Measurements from ENCODE around the gene OR5AU1.
"Not testable (repeated sequence)": the region's sequence is repeated elsewhere in the genome, so short reads cannot be mapped to it uniquely, and the experiment has no call there.

The OR5AU1 gene

DNA sequence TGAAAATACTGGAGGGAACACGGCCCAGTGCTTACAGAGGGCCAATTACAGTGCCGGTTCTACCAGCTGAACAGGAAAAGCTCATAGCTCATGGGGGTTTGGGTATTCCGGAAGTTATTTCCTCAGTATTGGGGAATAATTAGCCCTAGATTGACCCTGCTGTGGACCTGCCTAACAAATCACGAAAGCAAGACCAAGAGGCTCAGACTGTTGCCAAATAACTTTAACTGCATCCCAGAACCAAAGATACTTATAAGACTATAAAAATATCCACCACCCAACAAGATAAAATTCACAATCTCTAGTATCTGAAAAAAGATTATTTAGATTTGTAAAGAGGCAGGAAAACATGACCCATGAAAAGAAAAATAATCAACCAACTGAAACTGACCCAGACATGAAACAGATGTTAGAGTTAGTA is 8.0 kb upstream of the OR5AU1 start:
- no peak overlapping the region for H3K4me3 ChIP-seq (IDR thresholded peaks at IDR 0.05; ENCODE audit: insufficient read depth, low read depth, low read length)
- H3K27ac ChIP-seq: no peak overlapping the region
- H2AFZ ChIP-seq (ENCODE audit: low read depth): no peak overlapping the region
- no peak overlapping the region for H3K4me2 ChIP-seq
- no peaks in the 10 kb centered on the region for H4K20me1 ChIP-seq (ENCODE audit: insufficient read depth)
- TF ChIP-seq, protein P1, sequence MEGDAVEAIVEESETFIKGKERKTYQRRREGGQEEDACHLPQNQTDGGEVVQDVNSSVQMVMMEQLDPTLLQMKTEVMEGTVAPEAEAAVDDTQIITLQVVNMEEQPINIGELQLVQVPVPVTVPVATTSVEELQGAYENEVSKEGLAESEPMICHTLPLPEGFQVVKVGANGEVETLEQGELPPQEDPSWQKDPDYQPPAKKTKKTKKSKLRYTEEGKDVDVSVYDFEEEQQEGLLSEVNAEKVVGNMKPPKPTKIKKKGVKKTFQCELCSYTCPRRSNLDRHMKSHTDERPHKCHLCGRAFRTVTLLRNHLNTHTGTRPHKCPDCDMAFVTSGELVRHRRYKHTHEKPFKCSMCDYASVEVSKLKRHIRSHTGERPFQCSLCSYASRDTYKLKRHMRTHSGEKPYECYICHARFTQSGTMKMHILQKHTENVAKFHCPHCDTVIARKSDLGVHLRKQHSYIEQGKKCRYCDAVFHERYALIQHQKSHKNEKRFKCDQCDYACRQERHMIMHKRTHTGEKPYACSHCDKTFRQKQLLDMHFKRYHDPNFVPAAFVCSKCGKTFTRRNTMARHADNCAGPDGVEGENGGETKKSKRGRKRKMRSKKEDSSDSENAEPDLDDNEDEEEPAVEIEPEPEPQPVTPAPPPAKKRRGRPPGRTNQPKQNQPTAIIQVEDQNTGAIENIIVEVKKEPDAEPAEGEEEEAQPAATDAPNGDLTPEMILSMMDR (conservative IDR thresholded peaks at IDR 0.05; ENCODE audit: low read depth, low read length): no peak
- H3K36me3 ChIP-seq (ENCODE audit: insufficient read depth): no peaks in the 10 kb centered on the region
- H3K79me2 ChIP-seq (ENCODE audit: insufficient read depth, low read depth): no peaks in the 10 kb centered on the region
- peaks cover 4% of the 10 kb centered on the region for H3K4me1 ChIP-seq (ENCODE audit: low read depth, poor library complexity, severe bottlenecking)
- no peak overlapping the region for H3K9ac ChIP-seq
- no peaks in the 10 kb centered on the region for H3K27me3 ChIP-seq (ENCODE audit: insufficient read depth, low read depth)

DNA sequence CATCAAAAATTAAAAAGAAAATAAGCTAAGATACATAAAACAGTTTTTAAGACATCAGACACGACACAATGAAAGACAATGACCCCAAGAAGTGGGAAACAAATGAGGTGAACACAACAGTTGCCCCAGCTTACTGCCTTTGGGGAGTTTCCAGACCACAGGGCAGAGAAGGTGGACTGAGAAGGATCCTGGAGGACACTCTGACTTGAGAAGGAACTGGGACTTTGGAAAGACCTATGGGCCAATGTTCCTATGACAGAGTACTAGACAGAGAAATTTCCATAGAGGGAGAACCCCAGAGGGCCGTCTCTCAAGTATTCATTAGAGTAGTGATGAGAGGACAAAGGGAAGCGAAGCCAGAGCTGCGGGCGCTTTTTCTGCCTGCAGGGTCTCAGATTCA is 6.2 kb upstream of the OR5AU1 start:
- TF ChIP-seq, protein P1 (conservative IDR thresholded peaks at IDR 0.05; ENCODE audit: low read depth, low read length): no peak
- no peaks in the 10 kb centered on the region for H3K79me2 ChIP-seq (ENCODE audit: insufficient read depth, low read depth)
- H4K20me1 ChIP-seq (ENCODE audit: insufficient read depth): no peaks in the 10 kb centered on the region
- no peak overlapping the region for H3K4me3 ChIP-seq (IDR thresholded peaks at IDR 0.05; ENCODE audit: insufficient read depth, low read depth, low read length)
- no peak overlapping the region for H3K4me2 ChIP-seq
- H3K36me3 ChIP-seq (ENCODE audit: insufficient read depth): no peaks in the 10 kb centered on the region
- no peak overlapping the region for H3K27ac ChIP-seq
- H3K4me1 ChIP-seq (ENCODE audit: low read depth, poor library complexity, severe bottlenecking): peaks cover 4% of the 10 kb centered on the region
- H3K9ac ChIP-seq: no peak overlapping the region
- no peak overlapping the region for H2AFZ ChIP-seq (ENCODE audit: low read depth)
- no peaks in the 10 kb centered on the region for H3K27me3 ChIP-seq (ENCODE audit: insufficient read depth, low read depth)

DNA sequence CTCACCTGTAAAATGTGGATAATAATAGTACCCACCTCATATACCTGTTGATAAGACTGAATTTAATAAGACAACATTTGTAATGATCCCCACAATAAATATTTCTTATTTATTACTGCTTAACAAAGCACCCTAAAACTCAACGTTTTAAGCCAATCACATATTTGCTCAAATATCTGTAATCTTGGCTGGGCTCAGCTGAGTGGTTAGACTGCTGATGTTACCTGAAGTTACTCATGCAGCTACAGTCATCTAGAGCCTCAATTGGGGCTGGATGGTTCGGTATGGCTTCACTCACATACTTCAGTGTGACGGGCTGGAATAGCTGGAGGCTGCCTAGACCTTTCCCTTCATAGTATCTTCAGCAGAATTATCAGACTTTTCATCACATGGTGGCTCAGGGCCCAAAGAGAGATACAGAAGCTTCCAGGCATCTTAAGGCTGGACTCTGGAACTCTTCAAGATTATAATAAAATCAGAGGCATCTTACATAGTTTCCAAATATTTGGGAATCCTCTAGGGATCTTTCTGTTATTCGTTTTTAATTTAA is 4.3 kb upstream of the OR5AU1 start:
- Histone ChIP-seq H3K4me2 (no peak overlapping the region), H3K36me3 (ENCODE audit: insufficient read depth) (no peaks in the 10 kb centered on the region), H3K4me3 (IDR thresholded peaks at IDR 0.05; ENCODE audit: insufficient read depth, low read depth, low read length) (no peak overlapping the region), H3K27ac (no peak overlapping the region), H3K9ac (no peak overlapping the region), H3K79me2 (ENCODE audit: insufficient read depth, low read depth) (no peaks in the 10 kb centered on the region), H3K27me3 (ENCODE audit: insufficient read depth, low read depth) (no peaks in the 10 kb centered on the region), H2AFZ (ENCODE audit: low read depth) (no peak overlapping the region), H3K4me1 (ENCODE audit: low read depth, poor library complexity, severe bottlenecking) (peaks cover 2% of the 10 kb centered on the region), H4K20me1 (ENCODE audit: insufficient read depth) (no peaks in the 10 kb centered on the region)
- TF ChIP-seq, protein P1 (conservative IDR thresholded peaks at IDR 0.05; ENCODE audit: low read depth, low read length): no peak

DNA sequence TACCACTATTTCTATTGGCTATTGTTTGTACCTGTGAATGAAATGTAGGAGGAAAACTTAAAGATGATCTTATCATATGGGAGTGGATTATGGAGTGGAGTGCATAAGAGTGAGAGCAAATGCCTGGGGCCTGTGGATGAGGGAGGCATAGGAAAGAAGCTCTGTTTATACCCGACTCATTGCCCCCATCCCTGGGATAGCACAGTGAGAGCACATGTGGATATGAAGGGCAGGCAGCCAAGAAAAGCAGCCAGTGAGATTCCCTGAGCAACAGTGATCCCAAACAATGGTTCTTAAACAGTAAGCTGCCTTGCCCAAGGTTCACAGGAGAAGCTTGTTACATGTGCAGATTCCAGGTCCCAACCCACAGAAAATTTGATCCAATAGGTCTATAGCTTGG is 2.3 kb upstream of the OR5AU1 start:
- not testable (repeated sequence) for H3K27me3 ChIP-seq (ENCODE audit: insufficient read depth, low read depth); H3K4me2 ChIP-seq; H4K20me1 ChIP-seq (ENCODE audit: insufficient read depth); H3K4me3 ChIP-seq (IDR thresholded peaks at IDR 0.05; ENCODE audit: insufficient read depth, low read depth, low read length); H3K4me1 ChIP-seq (ENCODE audit: low read depth, poor library complexity, severe bottlenecking); H3K27ac ChIP-seq; H3K36me3 ChIP-seq (ENCODE audit: insufficient read depth); H3K9ac ChIP-seq; H2AFZ ChIP-seq (ENCODE audit: low read depth); H3K79me2 ChIP-seq (ENCODE audit: insufficient read depth, low read depth)

DNA sequence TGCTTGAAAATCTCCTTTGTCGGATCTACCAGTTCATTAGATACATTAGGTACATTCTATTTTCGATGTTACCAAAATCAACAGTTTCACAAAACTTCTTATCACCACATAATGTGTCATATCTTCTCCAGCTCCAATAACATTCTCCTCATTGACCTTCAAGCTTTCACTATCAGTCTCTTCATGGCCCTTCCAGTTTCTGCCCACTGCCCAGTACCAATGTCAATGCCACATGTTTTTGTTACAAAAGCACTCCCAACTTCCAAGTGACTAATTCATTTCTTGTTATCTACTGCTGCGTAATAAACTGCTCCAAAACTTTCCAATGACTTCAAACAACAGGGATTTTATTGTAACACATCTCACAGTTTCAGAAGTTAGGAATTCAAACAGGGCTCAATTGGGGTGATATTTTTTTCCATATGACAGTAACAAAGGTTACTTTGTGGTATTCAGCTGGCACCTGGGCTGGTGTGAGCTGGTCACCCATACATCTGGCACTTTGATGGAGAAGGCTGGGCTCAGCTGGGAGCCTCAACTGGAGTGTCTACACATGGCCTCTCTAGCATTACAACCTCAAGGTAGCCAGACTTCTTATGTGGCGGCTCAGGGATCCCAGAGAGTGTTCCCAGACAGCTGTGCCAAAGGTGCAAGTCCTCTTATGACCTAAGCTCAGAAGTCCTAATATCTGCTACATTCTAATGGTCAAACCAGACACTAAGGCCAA is 6.1 kb downstream of the OR5AU1 start:
- H3K79me2 ChIP-seq (ENCODE audit: insufficient read depth, low read depth): no peaks in the 10 kb centered on the region
- no peak overlapping the region for H3K9ac ChIP-seq
- H3K27ac ChIP-seq: no peak overlapping the region
- no peaks in the 10 kb centered on the region for H3K27me3 ChIP-seq (ENCODE audit: insufficient read depth, low read depth)
- no peak overlapping the region for H3K4me2 ChIP-seq
- H4K20me1 ChIP-seq (ENCODE audit: insufficient read depth): no peaks in the 10 kb centered on the region
- H3K4me3 ChIP-seq (IDR thresholded peaks at IDR 0.05; ENCODE audit: insufficient read depth, low read depth, low read length): no peak overlapping the region
- H3K4me1 ChIP-seq (ENCODE audit: low read depth, poor library complexity, severe bottlenecking): no peaks in the 10 kb centered on the region
- H2AFZ ChIP-seq (ENCODE audit: low read depth): no peak overlapping the region
- H3K36me3 ChIP-seq (ENCODE audit: insufficient read depth): no peaks in the 10 kb centered on the region
- TF ChIP-seq, protein P1 (conservative IDR thresholded peaks at IDR 0.05; ENCODE audit: low read depth, low read length): no peak
